Prostate gland (tissue), 2 donors: ENCODE data around the gene RNF180.

Experiments used
- POLR2AphosphoS5 ChIP-seq: sonication (generic); formaldehyde crosslinking; IDR thresholded peaks from one replicate; pipeline ENCODE4 v1.6.1; 2017; ENCODE audit warnings: antibody characterized with exemption
- TF ChIP-seq, protein P1 (sequence below), 4 experiments: fragments of 200-600 bp in 2 of 4; fragments of 450-650 bp in 2 of 4; sonication (generic) in 2 of 4; IDR thresholded peaks; 1 replicate in 3 of 4; 2 replicates in 1 of 4; pipeline ENCODE4 v1.5.1; 2016 to 2019; ENCODE audit warnings: antibody characterized with exemption in 4 of 4, mild to moderate bottlenecking in 2 of 4, moderate library complexity in 2 of 4

DNA sequence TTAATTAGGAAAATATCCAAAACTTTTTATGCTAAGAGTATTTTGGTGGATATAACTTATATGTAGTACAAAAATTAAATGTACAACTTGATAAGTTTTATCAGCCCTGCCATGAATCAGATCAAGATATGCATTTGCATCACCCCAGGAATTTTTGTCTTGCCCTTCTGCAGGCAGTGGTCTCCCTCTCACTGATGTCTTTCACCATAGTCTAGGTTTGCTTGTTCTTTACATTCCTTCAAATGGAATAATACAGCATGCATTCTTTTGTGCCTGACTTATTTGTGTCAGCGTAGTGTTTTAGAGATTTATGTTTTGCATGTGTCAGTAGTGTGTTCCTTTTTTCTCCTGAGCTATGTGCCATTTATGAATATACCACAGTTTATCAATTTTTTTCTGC, 36.4 kb downstream of the RNF180 start:
- TF ChIP-seq, protein P1, sequence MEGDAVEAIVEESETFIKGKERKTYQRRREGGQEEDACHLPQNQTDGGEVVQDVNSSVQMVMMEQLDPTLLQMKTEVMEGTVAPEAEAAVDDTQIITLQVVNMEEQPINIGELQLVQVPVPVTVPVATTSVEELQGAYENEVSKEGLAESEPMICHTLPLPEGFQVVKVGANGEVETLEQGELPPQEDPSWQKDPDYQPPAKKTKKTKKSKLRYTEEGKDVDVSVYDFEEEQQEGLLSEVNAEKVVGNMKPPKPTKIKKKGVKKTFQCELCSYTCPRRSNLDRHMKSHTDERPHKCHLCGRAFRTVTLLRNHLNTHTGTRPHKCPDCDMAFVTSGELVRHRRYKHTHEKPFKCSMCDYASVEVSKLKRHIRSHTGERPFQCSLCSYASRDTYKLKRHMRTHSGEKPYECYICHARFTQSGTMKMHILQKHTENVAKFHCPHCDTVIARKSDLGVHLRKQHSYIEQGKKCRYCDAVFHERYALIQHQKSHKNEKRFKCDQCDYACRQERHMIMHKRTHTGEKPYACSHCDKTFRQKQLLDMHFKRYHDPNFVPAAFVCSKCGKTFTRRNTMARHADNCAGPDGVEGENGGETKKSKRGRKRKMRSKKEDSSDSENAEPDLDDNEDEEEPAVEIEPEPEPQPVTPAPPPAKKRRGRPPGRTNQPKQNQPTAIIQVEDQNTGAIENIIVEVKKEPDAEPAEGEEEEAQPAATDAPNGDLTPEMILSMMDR (IDR thresholded peaks at IDR 0.05): no peak
- TF ChIP-seq POLR2AphosphoS5: no peak
